ENCODE measurements around the gene PCSK9. TPM values are rescaled to one million over a fixed set of nuclear protein-coding genes. Genes with fewer than 3 reads are reported as not detected.
A peak's percentile ranks its signal among the peaks of the same experiment; 100 is the strongest.

PCSK9 gene
- total RNA-seq, 5 donors from 2014 or later (not counting 1 experiment from before 2014, with no cell fraction given): 0.30 to 0.38 (median 0.35) TPM; not detected in 2

GRCh38 chr1:55005351-55006140 is 33.8 kb upstream of the PCSK9 start:
- ChIA-PET CTCF (no interaction called here), POLR2A (no interaction called here)
- Histone ChIP-seq H3K4me3 (ENCODE audit: control insufficient read depth in 1 of 2, extremely low read depth in 1 of 2, low read length in 1 of 2) (no peak overlapping the region), H3K4me1 (ENCODE audit: control insufficient read depth in 1 of 2, extremely low read depth in 1 of 2, insufficient read depth in 2 of 2, low read length in 2 of 2) (no peaks in the 10 kb centered on the region), H3K27ac (ENCODE audit: low read length) (no peak overlapping the region), H3K27me3 (replicated peaks in 1 of 2; ENCODE audit: control insufficient read depth in 2 of 2, extremely low read depth in 1 of 2, insufficient read depth in 2 of 2, low read length in 1 of 2) (peaks cover 0 to 17% of the 10 kb centered on the region in 2 experiments), H3K36me3 (ENCODE audit: control insufficient read depth in 2 of 2, extremely low read depth in 1 of 2, insufficient read depth in 1 of 2, low read length in 1 of 2) (no peaks in the 10 kb centered on the region), H3K9me3 (no peaks in the 10 kb centered on the region)
- Mint-ChIP-seq H3K4me3 (no peak overlapping the region), H3K27me3 (peaks cover 0 to 3% of the 10 kb centered on the region in 2 donors), H3K27ac (no peak overlapping the region), H3K4me1 (no peaks in the 10 kb centered on the region), H3K36me3 (no peaks in the 10 kb centered on the region), H3K9me3 (no peaks in the 10 kb centered on the region)
- 87% methylated on average over 6 of the region's 10 CpGs for WGBS (ENCODE audit: insufficient coverage)
- no peak for DNase-seq
- ATAC-seq (replicated peaks in 1 of 4): no peak

GRCh38 chr1:55006931-55007330 is 32.4 kb upstream of the PCSK9 start:
- H3K4me1 ChIP-seq (ENCODE audit: control insufficient read depth in 1 of 2, extremely low read depth in 1 of 2, insufficient read depth in 2 of 2, low read length in 2 of 2): no peaks in the 10 kb centered on the region
- no peaks in the 10 kb centered on the region for H3K27me3 Mint-ChIP-seq
- no peak overlapping the region for H3K4me3 ChIP-seq (ENCODE audit: control insufficient read depth in 1 of 2, extremely low read depth in 1 of 2, low read length in 1 of 2)
- H3K9me3 Mint-ChIP-seq: no peaks in the 10 kb centered on the region
- H3K27ac ChIP-seq (ENCODE audit: low read length): no peak overlapping the region
- POLR2A ChIA-PET: no interaction called here
- ATAC-seq (replicated peaks in 1 of 4) (no peak), DNase-seq (no peak)
- H3K27ac Mint-ChIP-seq: no peak overlapping the region
- no peaks in the 10 kb centered on the region for H3K9me3 ChIP-seq
- no peaks in the 10 kb centered on the region for H3K4me1 Mint-ChIP-seq
- H3K36me3 ChIP-seq (ENCODE audit: control insufficient read depth in 2 of 2, extremely low read depth in 1 of 2, insufficient read depth in 1 of 2, low read length in 1 of 2): no peaks in the 10 kb centered on the region
- peaks cover 0 to 4% of the 10 kb centered on the region in 2 experiments for H3K27me3 ChIP-seq (replicated peaks in 1 of 2; ENCODE audit: control insufficient read depth in 2 of 2, extremely low read depth in 1 of 2, insufficient read depth in 2 of 2, low read length in 1 of 2)
- no peaks in the 10 kb centered on the region for H3K36me3 Mint-ChIP-seq
- WGBS (ENCODE audit: insufficient coverage): 87% methylated on average over 8 of the region's 12 CpGs
- no peak overlapping the region for H3K4me3 Mint-ChIP-seq
- CTCF ChIA-PET: no interaction called here

- WGBS (ENCODE audit: insufficient coverage): 75% methylated on average over 2 of the region's 3 CpGs
- Mint-ChIP-seq H3K27me3 (peaks cover 2 to 3% of the 10 kb centered on the region in 2 donors), H3K4me3 (no peak overlapping the region), H3K4me1 (no peaks in the 10 kb centered on the region), H3K27ac (no peak overlapping the region), H3K36me3 (no peaks in the 10 kb centered on the region), H3K9me3 (no peaks in the 10 kb centered on the region)
- no peaks in the 10 kb centered on the region for H3K9me3 ChIP-seq
- ATAC-seq (replicated peaks in 1 of 4) (no peak), DNase-seq (no peak)
- no peaks in the 10 kb centered on the region for H3K36me3 ChIP-seq (ENCODE audit: control insufficient read depth in 2 of 2, extremely low read depth in 1 of 2, insufficient read depth in 1 of 2, low read length in 1 of 2)
- ChIA-PET CTCF (no interaction called here), POLR2A (no interaction called here)
- no peak overlapping the region for H3K4me3 ChIP-seq (ENCODE audit: control insufficient read depth in 1 of 2, extremely low read depth in 1 of 2, low read length in 1 of 2)
- H3K27me3 ChIP-seq (replicated peaks in 1 of 2; ENCODE audit: control insufficient read depth in 2 of 2, extremely low read depth in 1 of 2, insufficient read depth in 2 of 2, low read length in 1 of 2): peaks cover 0 to 5% of the 10 kb centered on the region in 2 experiments
- no peaks in the 10 kb centered on the region for H3K4me1 ChIP-seq (ENCODE audit: control insufficient read depth in 1 of 2, extremely low read depth in 1 of 2, insufficient read depth in 2 of 2, low read length in 2 of 2)
- H3K27ac ChIP-seq (ENCODE audit: low read length): no peak overlapping the region
Observed at GRCh38 chr1:55007625-55008024, 31.7 kb upstream of the PCSK9 start.

GRCh38 chr1:55010194-55010886 is 29.0 kb upstream of the PCSK9 start:
- Histone ChIP-seq H3K27ac (ENCODE audit: low read length) (no peak overlapping the region), H3K27me3 (replicated peaks in 1 of 2; ENCODE audit: control insufficient read depth in 2 of 2, extremely low read depth in 1 of 2, insufficient read depth in 2 of 2, low read length in 1 of 2) (peaks cover 0 to 14% of the 10 kb centered on the region in 2 experiments), H3K4me1 (ENCODE audit: control insufficient read depth in 1 of 2, extremely low read depth in 1 of 2, insufficient read depth in 2 of 2, low read length in 2 of 2) (no peaks in the 10 kb centered on the region), H3K9me3 (no peaks in the 10 kb centered on the region), H3K36me3 (ENCODE audit: control insufficient read depth in 2 of 2, extremely low read depth in 1 of 2, insufficient read depth in 1 of 2, low read length in 1 of 2) (no peaks in the 10 kb centered on the region), H3K4me3 (ENCODE audit: control insufficient read depth in 1 of 2, extremely low read depth in 1 of 2, low read length in 1 of 2) (no peak overlapping the region)
- Mint-ChIP-seq H3K36me3 (no peaks in the 10 kb centered on the region), H3K9me3 (no peaks in the 10 kb centered on the region), H3K27me3 (peaks cover 12 to 16% of the 10 kb centered on the region in 2 donors), H3K4me1 (no peaks in the 10 kb centered on the region), H3K27ac (no peak overlapping the region), H3K4me3 (no peak overlapping the region)
- DNase-seq: no peak
- WGBS (ENCODE audit: insufficient coverage): 84% methylated on average over 7 of the region's 9 CpGs
- peak in 1 of 4 experiments; percentile 19 for ATAC-seq (replicated peaks in 1 of 4)
- ChIA-PET POLR2A (no interaction called here), CTCF (interaction anchor here (0.6 to 0.7 kb wide), 2 partner anchors 58 to 65 kb away, joined by 3 read pairs; no protein-coding TSS in a partner anchor)

DNA sequence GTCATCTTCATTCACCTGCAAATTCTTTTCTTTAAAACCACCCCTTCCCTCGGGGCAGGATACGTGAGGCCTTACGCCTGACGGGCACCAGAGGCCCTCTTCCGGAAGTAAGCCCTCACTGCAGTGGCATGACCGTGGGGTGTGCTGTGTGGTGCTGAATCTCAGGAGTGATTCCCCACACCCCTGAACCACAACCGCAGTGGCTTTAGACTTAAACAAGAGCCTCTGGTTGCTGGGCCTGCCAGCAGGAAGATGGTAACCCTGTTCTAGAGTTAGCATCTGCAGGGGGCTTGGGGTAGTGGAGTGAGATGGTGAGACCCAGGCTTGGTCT is 28.5 kb upstream of the PCSK9 start:
- Histone ChIP-seq H3K9me3 (no peaks in the 10 kb centered on the region), H3K27me3 (replicated peaks in 1 of 2; ENCODE audit: control insufficient read depth in 2 of 2, extremely low read depth in 1 of 2, insufficient read depth in 2 of 2, low read length in 1 of 2) (peaks cover 0 to 15% of the 10 kb centered on the region in 2 experiments), H3K4me1 (ENCODE audit: control insufficient read depth in 1 of 2, extremely low read depth in 1 of 2, insufficient read depth in 2 of 2, low read length in 2 of 2) (no peaks in the 10 kb centered on the region), H3K27ac (ENCODE audit: low read length) (no peak overlapping the region), H3K4me3 (ENCODE audit: control insufficient read depth in 1 of 2, extremely low read depth in 1 of 2, low read length in 1 of 2) (no peak overlapping the region), H3K36me3 (ENCODE audit: control insufficient read depth in 2 of 2, extremely low read depth in 1 of 2, insufficient read depth in 1 of 2, low read length in 1 of 2) (no peaks in the 10 kb centered on the region)
- Mint-ChIP-seq H3K36me3 (no peaks in the 10 kb centered on the region), H3K9me3 (no peaks in the 10 kb centered on the region), H3K4me1 (no peaks in the 10 kb centered on the region), H3K4me3 (no peak overlapping the region), H3K27ac (no peak overlapping the region), H3K27me3 (peaks cover 12 to 18% of the 10 kb centered on the region in 2 donors)
- DNase-seq (peak in 1 of 35 experiments; percentile 19), ATAC-seq (replicated peaks in 1 of 4) (peak in 1 of 4 experiments; percentile 44)
- WGBS (ENCODE audit: insufficient coverage): no CpG with 5 or more reads among the region's 7 CpGs
- CTCF ChIA-PET: no interaction called here
- POLR2A ChIA-PET: no interaction called here

DNA sequence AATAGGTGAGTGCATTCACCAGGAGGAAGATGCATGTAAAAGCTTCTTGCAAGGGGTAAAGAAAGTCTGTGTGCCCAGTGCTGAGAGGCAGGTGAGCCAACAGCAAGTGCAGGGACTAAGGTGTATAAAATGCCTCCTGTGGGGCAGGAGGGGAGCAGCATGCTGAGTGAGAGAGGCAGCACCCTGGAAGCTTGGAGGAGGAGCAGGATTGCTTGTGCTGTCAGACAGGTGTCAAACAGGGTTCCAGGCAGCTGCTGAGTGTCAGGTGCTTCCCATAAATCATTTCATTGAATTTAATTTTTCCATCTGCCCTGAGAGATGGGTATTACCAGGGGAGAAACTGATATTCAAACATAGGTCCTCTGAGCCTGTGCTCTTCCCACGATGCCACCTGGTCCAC is 26.7 kb upstream of the PCSK9 start:
- H3K27me3 Mint-ChIP-seq: peaks cover 12 to 18% of the 10 kb centered on the region in 2 donors
- H3K4me1 Mint-ChIP-seq: no peaks in the 10 kb centered on the region
- Histone ChIP-seq H3K9me3 (no peaks in the 10 kb centered on the region), H3K4me3 (ENCODE audit: control insufficient read depth in 1 of 2, extremely low read depth in 1 of 2, low read length in 1 of 2) (no peak overlapping the region), H3K27me3 (replicated peaks in 1 of 2; ENCODE audit: control insufficient read depth in 2 of 2, extremely low read depth in 1 of 2, insufficient read depth in 2 of 2, low read length in 1 of 2) (peaks cover 0 to 15% of the 10 kb centered on the region in 2 experiments), H3K4me1 (ENCODE audit: control insufficient read depth in 1 of 2, extremely low read depth in 1 of 2, insufficient read depth in 2 of 2, low read length in 2 of 2) (no peaks in the 10 kb centered on the region), H3K27ac (ENCODE audit: low read length) (no peak overlapping the region), H3K36me3 (ENCODE audit: control insufficient read depth in 2 of 2, extremely low read depth in 1 of 2, insufficient read depth in 1 of 2, low read length in 1 of 2) (no peaks in the 10 kb centered on the region)
- CTCF ChIA-PET: no interaction called here
- ATAC-seq (replicated peaks in 1 of 4) (no peak), DNase-seq (no peak)
- no peaks in the 10 kb centered on the region for H3K36me3 Mint-ChIP-seq
- H3K9me3 Mint-ChIP-seq: no peaks in the 10 kb centered on the region
- 80% methylated on average over 1 of the region's 1 CpG for WGBS (ENCODE audit: insufficient coverage)
- POLR2A ChIA-PET: no interaction called here
- no peak overlapping the region for H3K4me3 Mint-ChIP-seq
- H3K27ac Mint-ChIP-seq: no peak overlapping the region
